ENCODE data around the gene PLAC1.

The PLAC1 gene

DNA sequence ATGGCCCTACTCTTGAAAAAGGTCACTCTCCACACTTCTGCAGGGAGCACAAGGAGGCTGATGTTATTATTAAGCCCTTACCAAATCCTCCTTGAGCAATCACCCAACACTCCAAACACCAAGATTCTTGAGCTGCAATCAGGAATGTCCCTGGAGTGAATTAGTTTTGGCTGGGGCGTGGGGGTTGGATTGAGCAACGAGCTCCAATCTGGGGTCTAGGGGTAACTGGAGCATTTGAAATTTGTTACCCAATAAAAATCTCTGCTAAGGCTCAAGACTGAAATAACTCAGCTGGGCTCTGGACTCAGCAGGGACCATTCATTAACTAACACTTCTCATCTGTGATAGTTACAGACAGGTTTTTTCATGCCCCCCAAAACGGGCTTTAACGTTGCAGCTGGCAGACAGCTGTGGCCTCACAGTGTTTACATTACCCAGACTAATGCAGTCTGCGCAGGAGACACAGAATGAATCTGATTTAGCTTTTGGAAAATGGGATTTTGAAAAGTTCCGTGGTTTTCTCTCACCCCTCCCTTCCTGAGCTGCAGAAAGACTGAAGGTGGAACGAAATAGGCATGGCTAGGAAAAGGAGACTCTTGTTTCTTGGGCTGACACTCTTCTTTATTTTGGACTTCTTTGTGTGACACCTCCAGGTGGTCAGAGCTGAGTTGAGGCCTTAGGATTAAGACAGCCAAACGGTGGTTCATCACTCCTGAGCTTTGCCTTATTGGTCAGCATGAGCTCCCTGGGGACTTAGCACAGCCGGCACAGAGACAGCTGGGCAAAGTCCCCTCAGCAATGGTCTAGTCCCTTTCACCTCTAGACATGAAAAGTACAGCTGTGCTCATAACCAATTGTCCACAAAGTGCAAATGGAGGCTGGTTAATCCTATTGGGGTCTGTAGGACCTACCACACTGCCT lies 26.6 kb downstream of the PLAC1 start:
- no peak for DNase-seq (ENCODE audit: low spot score)
- in situ Hi-C loops (cut with MboI; ENCODE audit: low pct_unique_long_range_greater_than_20kb, low sequenced_read_pairs, unreplicated experiment): no loop called here
- TF ChIP-seq, protein P1, sequence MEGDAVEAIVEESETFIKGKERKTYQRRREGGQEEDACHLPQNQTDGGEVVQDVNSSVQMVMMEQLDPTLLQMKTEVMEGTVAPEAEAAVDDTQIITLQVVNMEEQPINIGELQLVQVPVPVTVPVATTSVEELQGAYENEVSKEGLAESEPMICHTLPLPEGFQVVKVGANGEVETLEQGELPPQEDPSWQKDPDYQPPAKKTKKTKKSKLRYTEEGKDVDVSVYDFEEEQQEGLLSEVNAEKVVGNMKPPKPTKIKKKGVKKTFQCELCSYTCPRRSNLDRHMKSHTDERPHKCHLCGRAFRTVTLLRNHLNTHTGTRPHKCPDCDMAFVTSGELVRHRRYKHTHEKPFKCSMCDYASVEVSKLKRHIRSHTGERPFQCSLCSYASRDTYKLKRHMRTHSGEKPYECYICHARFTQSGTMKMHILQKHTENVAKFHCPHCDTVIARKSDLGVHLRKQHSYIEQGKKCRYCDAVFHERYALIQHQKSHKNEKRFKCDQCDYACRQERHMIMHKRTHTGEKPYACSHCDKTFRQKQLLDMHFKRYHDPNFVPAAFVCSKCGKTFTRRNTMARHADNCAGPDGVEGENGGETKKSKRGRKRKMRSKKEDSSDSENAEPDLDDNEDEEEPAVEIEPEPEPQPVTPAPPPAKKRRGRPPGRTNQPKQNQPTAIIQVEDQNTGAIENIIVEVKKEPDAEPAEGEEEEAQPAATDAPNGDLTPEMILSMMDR (IDR thresholded peaks at IDR 0.05; ENCODE audit: extremely low read depth, insufficient read depth, missing control alignments): no peak

DNA sequence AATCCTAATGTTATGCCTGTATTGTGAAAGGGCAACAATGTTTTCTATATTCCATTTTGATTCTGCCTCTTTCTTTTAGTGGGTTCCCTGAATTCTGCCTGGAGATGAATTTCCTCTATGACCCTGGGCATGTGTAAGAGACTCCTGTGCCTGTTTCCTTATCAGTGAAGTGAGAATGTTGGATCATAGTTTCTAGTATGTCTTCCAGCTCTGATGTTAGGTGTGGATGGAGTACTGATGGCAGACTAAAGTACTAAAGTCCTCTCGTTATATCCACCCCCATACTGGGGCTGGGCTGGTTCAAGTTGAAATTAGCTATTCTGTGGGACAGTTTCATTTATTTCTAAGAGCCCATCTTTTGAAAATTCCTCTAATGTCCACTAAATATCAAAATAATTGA lies 29.6 kb downstream of the PLAC1 start:
- TF ChIP-seq, protein P1 (IDR thresholded peaks at IDR 0.05; ENCODE audit: extremely low read depth, insufficient read depth, missing control alignments): no peak
- DNase-seq (ENCODE audit: low spot score): no peak
- in situ Hi-C loops (cut with MboI; ENCODE audit: low pct_unique_long_range_greater_than_20kb, low sequenced_read_pairs, unreplicated experiment): no loop called here

DNA sequence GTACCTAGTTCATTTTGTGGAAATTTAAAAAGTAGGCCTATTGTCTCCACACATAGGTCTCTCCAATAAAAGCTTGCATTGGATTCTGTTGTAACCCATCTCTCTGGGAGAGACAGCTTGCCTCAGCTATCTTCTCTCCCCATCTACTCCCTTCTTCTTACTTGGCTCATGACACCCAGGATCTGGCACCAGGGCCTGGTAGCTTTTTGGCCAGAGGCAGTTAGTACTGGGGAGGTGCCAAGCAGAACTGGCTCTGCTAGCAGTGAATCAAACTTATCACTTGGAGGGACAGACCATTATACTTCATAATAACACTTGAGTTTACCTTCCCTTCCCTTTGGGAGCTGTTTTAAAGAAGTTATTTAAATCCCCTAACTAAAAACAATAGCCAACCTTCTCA lies 31.8 kb downstream of the PLAC1 start:
- TF ChIP-seq, protein P1 (IDR thresholded peaks at IDR 0.05; ENCODE audit: extremely low read depth, insufficient read depth, missing control alignments): no peak
- DNase-seq (ENCODE audit: low spot score): no peak
- in situ Hi-C loops (cut with MboI; ENCODE audit: low pct_unique_long_range_greater_than_20kb, low sequenced_read_pairs, unreplicated experiment): no loop called here

DNA sequence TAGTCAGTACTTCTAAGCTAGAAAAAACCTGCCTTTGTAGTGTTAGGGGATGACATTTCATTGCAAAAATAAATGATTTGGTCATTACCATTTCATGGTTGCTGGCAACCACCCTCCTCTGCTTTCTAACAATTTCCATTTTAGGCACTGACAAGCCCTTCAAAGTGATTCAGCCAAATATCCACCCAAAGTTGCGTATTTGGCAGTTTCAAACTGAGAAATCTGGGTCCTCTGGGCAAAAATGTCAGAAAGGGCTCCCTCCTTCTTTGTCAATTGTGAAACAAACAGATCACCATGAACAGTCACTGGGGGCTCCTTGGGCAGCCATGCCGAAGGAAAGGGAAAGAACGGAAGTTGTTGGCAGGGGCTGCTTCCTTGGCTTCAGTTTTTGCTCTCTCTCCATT lies 33.0 kb downstream of the PLAC1 start:
- TF ChIP-seq, protein P1 (IDR thresholded peaks at IDR 0.05; ENCODE audit: extremely low read depth, insufficient read depth, missing control alignments): no peak
- no peak for DNase-seq (ENCODE audit: low spot score)
- in situ Hi-C loops (cut with MboI; ENCODE audit: low pct_unique_long_range_greater_than_20kb, low sequenced_read_pairs, unreplicated experiment): no loop called here

DNA sequence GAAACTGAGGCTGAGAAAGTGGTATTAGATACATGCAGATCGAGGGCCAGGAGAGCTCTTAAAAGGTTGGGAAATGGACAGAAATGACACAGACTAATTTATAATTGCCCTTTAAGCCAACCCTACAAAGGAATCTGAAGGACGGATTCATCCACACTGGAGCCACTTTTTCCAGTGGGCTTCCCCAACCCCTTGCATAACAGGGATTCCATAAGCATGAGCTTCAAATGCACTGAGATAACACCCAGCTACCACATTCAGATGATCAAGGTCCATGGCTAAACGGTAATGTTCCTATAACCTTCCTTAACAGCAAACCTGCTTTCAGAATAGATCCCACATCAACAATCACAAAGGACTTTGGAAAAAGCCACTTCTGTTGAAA lies 34.2 kb downstream of the PLAC1 start:
- TF ChIP-seq, protein P1 (IDR thresholded peaks at IDR 0.05; ENCODE audit: extremely low read depth, insufficient read depth, missing control alignments): no peak
- DNase-seq (ENCODE audit: low spot score): no peak
- in situ Hi-C loops (cut with MboI; ENCODE audit: low pct_unique_long_range_greater_than_20kb, low sequenced_read_pairs, unreplicated experiment): no loop called here

DNA sequence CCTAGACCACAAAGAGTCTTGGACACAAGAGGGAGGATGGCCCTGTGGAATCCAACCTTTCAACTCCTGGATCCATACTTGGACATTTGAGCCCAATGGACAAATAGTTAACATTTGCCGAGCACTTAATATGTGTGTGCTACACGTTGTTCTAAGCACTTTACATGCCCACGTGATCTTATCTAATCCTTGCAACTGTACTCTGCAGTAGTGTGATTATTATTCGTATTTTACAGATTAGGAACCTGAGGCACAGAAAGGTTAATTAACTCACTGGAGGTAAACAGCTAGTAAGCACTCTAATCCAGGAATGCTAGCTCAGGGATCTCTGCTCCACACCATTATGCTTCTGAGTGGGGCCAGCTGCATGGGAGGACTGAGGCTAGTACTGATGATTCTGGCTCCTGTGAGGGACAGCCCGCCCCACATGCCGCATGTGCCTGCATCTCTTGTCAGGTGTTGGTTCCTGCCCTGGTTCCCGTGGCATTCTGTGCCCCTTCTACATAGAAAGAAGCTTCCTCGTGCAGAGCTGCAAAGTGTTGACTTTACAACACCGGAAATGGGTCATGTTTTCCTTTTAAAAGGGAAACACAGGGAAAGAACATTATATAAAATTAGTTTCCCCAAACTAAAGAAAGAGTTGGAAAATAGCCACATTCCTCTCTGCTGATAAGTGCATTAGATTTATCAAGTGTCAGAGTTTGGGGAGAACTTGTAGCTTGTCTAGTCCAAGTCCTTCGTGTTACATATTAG lies 34.8 kb downstream of the PLAC1 start:
- in situ Hi-C loops (cut with MboI; ENCODE audit: low pct_unique_long_range_greater_than_20kb, low sequenced_read_pairs, unreplicated experiment): no loop called here
- TF ChIP-seq, protein P1 (IDR thresholded peaks at IDR 0.05; ENCODE audit: extremely low read depth, insufficient read depth, missing control alignments): no peak
- DNase-seq (ENCODE audit: low spot score): no peak

All from GM13977 (cell line).